NCI-H187 treated with DMSO at 0.1 percent for 48 hours (cell line): ENCODE data around the gene MAPK8IP3.
"Not testable (repeated sequence)": the region's sequence is repeated elsewhere in the genome, so short reads cannot be mapped to it uniquely, and the experiment has no call there.

Experiments used
- DNase-seq: peaks from one replicate; lab custom pipeline; 2025; lab: John Stamatoyannopoulos, UW

Gene MAPK8IP3

DNA sequence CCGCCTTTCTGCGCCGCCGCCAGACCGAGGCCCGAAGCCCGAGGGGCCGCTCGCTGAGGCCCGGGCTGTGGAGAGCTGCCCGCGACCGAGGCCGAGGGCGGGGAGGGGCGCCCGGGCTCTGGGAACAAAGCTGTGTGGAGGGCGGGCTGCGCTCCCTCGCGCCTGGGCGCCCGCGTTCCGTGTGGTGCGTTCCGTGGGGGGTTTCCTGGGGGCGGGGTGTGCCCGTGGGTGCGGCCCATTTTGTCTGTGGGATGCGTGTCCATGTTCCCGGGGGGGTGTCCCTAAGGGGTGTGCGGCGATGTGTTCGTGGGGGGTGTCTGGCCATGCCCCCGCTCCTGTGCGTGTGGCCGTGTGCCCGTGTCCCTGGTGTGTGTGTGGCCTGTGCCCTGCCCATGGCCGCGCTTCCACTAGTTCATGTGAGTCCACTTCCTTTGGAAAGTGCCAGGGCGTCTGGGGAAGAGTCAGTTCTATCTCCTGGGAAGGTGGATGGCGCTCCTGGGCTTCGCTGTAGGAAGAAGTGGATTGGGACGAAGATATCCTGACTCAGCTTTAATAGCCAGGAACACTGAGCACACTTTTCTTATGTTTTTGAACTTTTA, 27.4 kb upstream of the MAPK8IP3 start:
- DNase-seq, result no peak

GRCh38 chr16:1680361-1680760, 25.6 kb upstream of the MAPK8IP3 start:
- DNase-seq, result no peak

DNA sequence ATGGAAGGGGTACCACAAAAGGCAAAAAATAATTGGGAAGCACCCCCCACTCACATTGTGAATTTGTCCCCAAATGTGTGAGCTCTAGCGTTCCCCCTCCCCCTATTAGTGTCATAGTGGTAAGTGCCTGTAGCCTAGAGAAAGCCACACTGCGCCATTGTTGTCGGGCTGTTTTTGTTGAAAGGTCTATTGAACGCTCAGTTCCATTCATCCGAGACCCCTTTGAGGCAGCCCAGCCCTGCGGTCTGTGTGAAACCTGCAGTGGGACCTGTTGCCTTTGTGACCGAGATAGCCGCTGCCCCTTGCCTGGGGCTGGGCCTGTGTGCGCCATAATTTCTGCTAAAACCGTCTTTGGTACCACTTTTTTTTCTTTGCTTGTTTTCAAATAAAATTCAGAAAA, 25.0 kb upstream of the MAPK8IP3 start:
- DNase-seq, result no peak

- DNase-seq, result no peak
Observed at GRCh38 chr16:1687427-1688316, 18.3 kb upstream of the MAPK8IP3 start.

DNA sequence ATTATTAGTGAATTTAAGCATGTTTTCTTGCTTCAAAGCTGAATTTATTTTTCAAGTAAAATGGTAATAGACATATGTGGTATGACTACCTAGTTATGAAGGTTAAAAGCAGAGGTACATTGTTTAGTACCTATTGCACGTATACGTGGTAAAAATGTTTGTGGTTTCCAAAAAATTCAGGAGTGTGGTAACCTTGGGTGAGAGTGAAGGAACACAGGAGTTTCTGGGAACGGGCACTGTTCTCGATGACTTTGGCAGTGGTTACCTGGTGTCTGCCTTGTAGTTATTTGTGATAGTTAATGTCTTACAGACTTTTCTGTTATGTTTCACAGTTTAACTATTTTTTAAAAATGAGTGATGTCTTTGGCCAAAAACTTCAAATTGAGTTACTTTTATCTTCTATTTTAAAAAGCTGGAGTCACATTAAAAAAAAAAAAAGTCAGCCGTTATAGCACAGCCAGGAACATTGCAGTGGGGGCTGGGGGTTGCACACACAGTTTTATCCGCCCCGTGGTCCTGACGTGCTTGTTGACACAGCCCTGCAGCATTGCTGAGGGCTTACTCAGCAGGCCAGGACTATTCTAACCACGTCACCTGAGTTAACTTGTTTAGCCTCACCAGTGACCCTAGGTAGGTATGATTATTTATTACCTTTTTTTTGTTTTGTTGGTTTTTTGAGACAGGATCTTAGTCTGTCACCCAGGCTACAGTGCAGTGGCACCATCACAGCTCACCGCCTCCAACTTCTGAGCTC, 17.0 kb upstream of the MAPK8IP3 start:
- DNase-seq, result no peak

GRCh38 chr16:1689853-1690252, 16.1 kb upstream of the MAPK8IP3 start:
- DNase-seq, result no peak

GRCh38 chr16:1690810-1691209, 15.2 kb upstream of the MAPK8IP3 start:
- DNase-seq, result no peak

GRCh38 chr16:1691276-1691675, 14.7 kb upstream of the MAPK8IP3 start:
- DNase-seq, result no peak

DNA sequence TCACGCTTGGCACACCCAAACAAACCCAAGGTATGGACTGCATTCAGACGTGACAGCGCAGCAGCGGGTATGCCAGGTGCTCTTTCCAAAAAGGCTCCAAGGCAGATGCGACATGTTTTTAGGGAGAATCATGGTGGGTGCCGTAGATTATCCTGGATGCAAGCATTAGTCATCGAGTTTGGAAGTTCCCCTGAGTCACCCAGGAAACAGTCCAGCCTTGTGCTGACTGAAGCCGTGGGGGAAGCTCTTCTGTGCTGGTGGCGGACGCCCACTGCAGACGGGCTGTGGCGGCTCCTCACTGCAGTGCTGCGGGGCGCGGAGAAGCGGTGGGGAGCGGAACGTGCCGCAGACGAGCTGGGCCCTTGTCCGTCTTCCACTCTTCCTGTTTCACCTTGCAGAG, 14.0 kb upstream of the MAPK8IP3 start:
- no peak for DNase-seq

GRCh38 chr16:1696863-1697262, 9.1 kb upstream of the MAPK8IP3 start:
- no peak for DNase-seq

GRCh38 chr16:1698680-1699079, 7.3 kb upstream of the MAPK8IP3 start:
- no peak for DNase-seq

- DNase-seq, result no peak
Observed at GRCh38 chr16:1700246-1700645, 5.7 kb upstream of the MAPK8IP3 start.

DNA sequence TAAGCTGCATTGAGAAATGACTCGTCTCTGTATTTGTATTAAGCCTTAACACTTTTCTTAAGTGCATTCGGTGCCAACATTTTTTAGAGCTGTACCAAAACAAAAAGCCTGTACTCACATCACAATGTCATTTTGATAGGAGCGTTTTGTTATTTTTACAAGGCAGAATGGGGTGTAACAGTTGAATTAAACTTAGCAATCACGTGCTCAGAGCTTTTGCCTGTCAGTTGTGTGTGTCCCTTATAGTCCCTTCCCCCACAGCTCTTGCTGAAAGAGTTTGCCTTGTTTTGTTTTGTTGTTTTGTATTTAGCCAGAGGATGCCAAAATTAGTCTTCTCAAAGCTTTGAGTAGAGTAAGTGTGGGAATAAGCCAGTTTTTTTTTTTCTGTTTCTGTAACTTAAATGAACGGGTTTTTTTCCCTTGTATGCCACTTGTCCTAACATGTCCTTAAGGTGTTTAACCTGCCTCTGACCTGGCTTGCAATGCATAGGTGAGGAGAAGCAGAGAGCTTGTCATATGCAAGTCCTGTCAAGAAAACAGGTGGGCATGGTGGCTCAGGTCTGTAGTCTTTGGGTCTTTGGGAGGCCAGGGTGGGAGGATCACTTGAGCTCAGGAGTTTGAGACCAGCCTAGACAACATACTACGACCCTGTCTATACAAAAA, 4.6 kb upstream of the MAPK8IP3 start:
- no peak for DNase-seq

DNA sequence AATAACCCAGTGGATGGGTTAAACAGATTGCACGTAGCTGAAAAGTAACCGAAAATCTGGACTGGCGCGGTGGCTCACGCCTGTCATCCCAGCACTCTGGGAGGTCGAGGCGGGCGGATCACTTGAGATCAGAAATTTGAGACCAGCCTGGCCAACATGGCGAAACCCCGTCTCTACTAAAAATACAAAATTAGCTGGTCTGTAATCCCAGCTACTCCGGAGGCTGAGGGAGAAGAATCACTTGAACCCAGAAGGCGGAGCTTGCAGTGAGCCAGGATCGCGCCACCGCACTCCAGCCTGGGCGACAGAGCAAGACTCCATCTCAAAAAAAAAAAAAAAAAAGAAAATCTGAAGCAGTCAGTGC, 689 bp upstream of the MAPK8IP3 start:
- DNase-seq, result not testable (repeated sequence)

DNA sequence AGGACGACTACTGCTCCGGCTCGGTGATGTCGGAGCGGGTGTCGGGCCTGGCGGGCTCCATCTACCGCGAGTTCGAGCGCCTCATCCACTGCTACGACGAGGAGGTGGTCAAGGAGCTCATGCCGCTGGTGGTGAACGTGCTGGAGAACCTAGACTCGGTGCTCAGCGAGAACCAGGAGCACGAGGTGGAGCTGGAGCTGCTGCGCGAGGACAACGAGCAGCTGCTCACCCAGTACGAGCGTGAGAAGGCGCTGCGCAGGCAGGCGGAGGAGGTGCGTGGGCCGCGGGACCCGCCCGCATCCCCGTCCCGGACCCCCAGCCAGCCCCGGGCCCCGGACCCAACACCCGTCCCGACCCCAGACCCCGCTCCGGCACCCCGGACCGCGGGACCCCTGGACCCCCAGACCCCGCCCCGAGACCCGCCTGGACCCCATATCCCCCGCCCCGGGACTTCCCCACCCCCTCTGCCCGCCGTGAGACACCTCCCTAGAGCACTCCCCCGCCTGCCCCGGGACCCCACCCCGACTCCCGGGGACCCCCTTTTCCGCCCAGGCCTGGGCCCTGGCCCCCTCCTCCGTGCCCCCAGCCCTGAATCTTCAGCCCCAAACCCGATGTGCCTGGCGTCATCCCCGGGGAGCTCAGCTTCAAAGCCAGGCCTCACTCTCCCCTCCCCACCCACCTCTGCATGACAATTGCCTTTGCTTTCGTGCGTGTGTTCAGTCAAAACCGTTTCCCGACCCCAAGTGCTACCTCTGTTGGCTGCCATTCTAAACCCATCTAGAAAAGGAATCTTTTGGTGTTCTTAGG, 594 bp downstream of the MAPK8IP3 start:
- DNase-seq, result no peak

GRCh38 chr16:1707193-1707790, 1.3 kb downstream of the MAPK8IP3 start:
- DNase-seq, result no peak

DNA sequence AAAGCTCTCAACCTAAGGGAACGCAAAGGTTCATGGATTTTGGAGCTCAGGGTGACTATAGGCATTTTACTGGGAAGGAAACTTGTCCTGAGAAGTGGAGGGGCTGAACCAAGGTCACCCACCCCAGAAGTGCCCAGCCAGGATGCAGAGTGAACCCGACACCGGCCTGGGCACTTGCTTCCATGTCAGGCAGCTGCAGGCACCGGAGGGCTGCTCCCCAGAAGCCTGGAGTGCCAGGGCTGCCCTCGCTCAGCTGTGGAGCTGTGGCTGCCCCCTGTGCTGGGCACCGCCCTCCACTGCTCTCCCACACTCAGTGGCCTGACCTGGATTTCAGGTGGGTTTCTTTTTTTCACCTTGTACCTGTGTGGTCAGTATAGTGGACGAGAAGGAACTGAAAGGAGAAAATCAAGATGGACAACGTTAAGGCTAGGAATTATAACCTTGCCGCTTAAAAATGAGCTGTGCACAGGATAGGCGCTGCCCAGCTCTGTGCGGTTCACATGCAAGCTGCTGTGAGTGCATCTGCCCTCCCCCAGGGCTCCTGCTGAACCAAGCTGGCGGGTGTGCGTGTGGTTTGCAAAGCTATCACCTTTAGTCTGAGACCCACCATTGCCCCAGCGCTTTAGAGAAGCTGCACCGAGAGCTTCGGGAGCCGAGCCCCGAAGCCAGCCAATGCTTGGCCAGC, 2.2 kb downstream of the MAPK8IP3 start:
- DNase-seq, result no peak

DNA sequence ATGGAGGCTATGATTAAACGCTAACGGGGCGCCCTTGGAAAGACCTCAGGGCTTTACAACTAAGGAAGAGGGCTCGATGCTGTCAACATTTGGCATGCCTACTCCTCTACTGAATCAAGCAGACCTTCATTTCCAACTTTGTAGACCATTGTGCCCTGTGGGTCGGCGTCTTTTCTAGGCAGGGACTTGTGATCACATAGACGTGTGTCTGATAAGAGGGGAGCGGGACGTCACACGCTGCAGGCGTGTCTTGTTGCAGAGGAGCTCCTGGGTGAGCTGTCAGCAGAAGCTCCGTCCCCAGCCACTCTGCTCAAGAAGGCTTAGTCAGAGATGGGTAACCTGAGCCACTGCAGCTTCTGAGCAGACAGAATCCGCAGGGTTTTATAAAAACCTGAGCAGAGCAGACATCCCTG, 2.8 kb downstream of the MAPK8IP3 start:
- no peak for DNase-seq

DNA sequence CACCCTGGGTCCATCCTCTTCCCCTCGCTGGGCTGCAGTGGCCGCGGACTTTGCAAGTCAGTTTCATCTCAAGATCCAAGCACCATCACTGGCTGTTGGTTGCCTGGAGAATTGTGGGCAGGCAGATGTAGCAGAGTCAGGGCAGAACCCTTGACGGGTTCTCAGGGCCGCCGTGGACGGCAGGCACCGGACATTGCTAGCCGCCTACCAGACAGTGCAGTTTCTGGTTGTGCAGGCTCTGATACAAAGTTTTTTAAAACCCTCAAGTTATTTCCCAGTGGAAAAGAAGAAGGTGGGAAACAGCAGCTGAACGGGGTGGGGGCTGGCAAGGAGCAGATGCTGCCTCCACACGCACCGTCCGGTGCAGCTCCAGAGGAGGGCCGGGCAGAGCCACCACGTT, 3.4 kb downstream of the MAPK8IP3 start:
- no peak for DNase-seq

DNA sequence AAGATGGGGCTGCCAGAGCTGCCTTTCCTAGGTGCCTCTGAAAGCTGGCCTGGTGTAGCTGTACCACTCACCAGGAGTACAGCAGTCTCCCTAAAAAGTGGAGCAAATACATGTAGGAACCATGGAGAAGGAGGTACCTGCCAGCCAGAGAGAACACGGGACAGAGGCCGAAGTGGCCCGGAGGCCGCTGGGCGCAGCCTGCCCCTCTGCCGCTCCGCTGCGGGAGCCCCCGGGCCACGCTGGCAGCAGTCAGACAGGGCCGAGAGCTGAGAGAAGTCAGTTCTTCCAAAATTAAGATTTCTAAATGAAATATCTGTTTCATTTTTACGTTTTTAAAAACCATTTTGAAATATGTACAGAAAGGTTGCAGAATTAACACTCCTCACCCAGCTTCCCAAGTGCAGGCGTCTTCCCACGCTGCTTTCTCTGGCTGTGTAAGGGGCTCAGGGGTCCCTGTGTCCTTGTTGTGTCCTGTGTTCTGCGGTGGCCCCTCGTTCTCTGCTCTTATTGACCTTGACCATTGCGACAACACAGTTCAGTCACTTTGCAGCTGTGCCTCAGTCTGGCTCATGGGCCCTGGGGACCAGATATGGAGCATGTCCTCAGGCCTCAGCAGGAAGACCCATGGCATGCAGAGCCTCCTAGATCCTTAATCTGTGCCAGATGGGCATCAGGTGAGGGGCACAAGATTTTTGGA, 5.0 kb downstream of the MAPK8IP3 start:
- DNase-seq, result no peak
